ENCODE data around the gene SLC49A4.

DNA sequence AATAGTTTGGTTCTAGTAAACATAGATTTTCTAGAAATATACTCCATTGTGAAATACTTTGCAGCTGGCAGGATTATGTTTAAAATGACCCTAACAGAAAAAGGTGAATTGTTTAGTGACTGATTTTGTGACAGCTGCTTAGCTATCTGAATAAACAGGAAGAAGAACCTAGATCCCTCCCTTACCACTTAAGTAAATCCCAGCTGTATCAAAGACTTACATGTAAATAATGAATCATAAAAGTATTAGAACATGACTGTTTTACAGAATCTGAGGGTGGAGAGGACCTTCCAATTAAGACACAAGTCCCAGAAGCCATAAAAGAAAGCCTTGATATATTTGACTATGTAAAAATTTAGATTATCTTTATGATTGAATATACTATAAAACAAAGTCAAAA lies 15.9 kb downstream of the SLC49A4 start:
- TF ChIP-seq, protein P1, sequence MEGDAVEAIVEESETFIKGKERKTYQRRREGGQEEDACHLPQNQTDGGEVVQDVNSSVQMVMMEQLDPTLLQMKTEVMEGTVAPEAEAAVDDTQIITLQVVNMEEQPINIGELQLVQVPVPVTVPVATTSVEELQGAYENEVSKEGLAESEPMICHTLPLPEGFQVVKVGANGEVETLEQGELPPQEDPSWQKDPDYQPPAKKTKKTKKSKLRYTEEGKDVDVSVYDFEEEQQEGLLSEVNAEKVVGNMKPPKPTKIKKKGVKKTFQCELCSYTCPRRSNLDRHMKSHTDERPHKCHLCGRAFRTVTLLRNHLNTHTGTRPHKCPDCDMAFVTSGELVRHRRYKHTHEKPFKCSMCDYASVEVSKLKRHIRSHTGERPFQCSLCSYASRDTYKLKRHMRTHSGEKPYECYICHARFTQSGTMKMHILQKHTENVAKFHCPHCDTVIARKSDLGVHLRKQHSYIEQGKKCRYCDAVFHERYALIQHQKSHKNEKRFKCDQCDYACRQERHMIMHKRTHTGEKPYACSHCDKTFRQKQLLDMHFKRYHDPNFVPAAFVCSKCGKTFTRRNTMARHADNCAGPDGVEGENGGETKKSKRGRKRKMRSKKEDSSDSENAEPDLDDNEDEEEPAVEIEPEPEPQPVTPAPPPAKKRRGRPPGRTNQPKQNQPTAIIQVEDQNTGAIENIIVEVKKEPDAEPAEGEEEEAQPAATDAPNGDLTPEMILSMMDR (IDR thresholded peaks at IDR 0.05) = no peak
- TF ChIP-seq POLR2A (IDR thresholded peaks at IDR 0.05) (no peak), POLR2AphosphoS5 (IDR thresholded peaks at IDR 0.05) (no peak)
